ENCODE results near the gene POLG2.

POLG2 gene

GRCh38 chr17:64535357-64535756 is 38.5 kb upstream of the POLG2 start:
- WGBS (ENCODE audit: insufficient coverage) = 98% methylated on average over 5 of the region's 6 CpGs
- CTCF ChIA-PET = no interaction called here
- H3K27ac ChIP-seq (ENCODE audit: insufficient read depth in 1 of 2, low read depth in 1 of 2, low read length in 2 of 2, poor library complexity in 1 of 2, severe bottlenecking in 2 of 2) = no peak overlapping the region
- no peaks in the 10 kb centered on the region for H3K27me3 ChIP-seq (replicated peaks in 2 of 5; ENCODE audit: control insufficient read depth in 4 of 5, insufficient read depth in 5 of 5, low read length in 4 of 5)
- no peaks in the 10 kb centered on the region for H3K4me1 ChIP-seq (ENCODE audit: control extremely low read depth in 1 of 4, control insufficient read depth in 4 of 4, insufficient read depth in 4 of 4, low read length in 3 of 4)
- no peaks in the 10 kb centered on the region for H3K9me3 ChIP-seq (ENCODE audit: control extremely low read depth in 1 of 5, control insufficient read depth in 4 of 5, insufficient read depth in 2 of 5, low read depth in 1 of 5, low read length in 4 of 5)
- H3K36me3 ChIP-seq (ENCODE audit: control insufficient read depth in 4 of 4, insufficient read depth in 4 of 4, low read length in 3 of 4) = peaks cover 39 to 97% (median 65%) of the 10 kb centered on the region in 4 experiments
- no peak overlapping the region for H3K4me3 ChIP-seq (ENCODE audit: control insufficient read depth in 1 of 7, extremely low read depth in 1 of 7, insufficient read depth in 4 of 7, low read depth in 2 of 7, low read length in 6 of 7)
- no peak for DNase-seq
- POLR2A ChIA-PET = no interaction called here

GRCh38 chr17:64534187-64534586 is 37.3 kb upstream of the POLG2 start:
- Histone ChIP-seq H3K27me3 (replicated peaks in 2 of 5; ENCODE audit: control insufficient read depth in 4 of 5, insufficient read depth in 5 of 5, low read length in 4 of 5) (no peaks in the 10 kb centered on the region), H3K27ac (ENCODE audit: insufficient read depth in 1 of 2, low read depth in 1 of 2, low read length in 2 of 2, poor library complexity in 1 of 2, severe bottlenecking in 2 of 2) (no peak overlapping the region), H3K36me3 (ENCODE audit: control insufficient read depth in 4 of 4, insufficient read depth in 4 of 4, low read length in 3 of 4) (peaks cover 44 to 98% (median 69%) of the 10 kb centered on the region in 4 experiments), H3K4me1 (ENCODE audit: control extremely low read depth in 1 of 4, control insufficient read depth in 4 of 4, insufficient read depth in 4 of 4, low read length in 3 of 4) (no peaks in the 10 kb centered on the region), H3K4me3 (ENCODE audit: control insufficient read depth in 1 of 7, extremely low read depth in 1 of 7, insufficient read depth in 4 of 7, low read depth in 2 of 7, low read length in 6 of 7) (no peak overlapping the region), H3K9me3 (ENCODE audit: control extremely low read depth in 1 of 5, control insufficient read depth in 4 of 5, insufficient read depth in 2 of 5, low read depth in 1 of 5, low read length in 4 of 5) (no peaks in the 10 kb centered on the region)
- DNase-seq = peak; percentile 12 to 29 (median 26)
- ChIA-PET CTCF (interaction anchor here (1.9 kb wide), 1 partner anchor 113 kb away, joined by 5 read pairs; no protein-coding TSS in a partner anchor), POLR2A (no interaction called here)
- WGBS (ENCODE audit: insufficient coverage) = no CpG with 5 or more reads among the region's 3 CpGs

GRCh38 chr17:64533784-64534183 is 36.9 kb upstream of the POLG2 start:
- Histone ChIP-seq H3K4me3 (ENCODE audit: control insufficient read depth in 1 of 7, extremely low read depth in 1 of 7, insufficient read depth in 4 of 7, low read depth in 2 of 7, low read length in 6 of 7) (no peak overlapping the region), H3K27ac (ENCODE audit: insufficient read depth in 1 of 2, low read depth in 1 of 2, low read length in 2 of 2, poor library complexity in 1 of 2, severe bottlenecking in 2 of 2) (no peak overlapping the region), H3K27me3 (replicated peaks in 2 of 5; ENCODE audit: control insufficient read depth in 4 of 5, insufficient read depth in 5 of 5, low read length in 4 of 5) (no peaks in the 10 kb centered on the region), H3K9me3 (ENCODE audit: control extremely low read depth in 1 of 5, control insufficient read depth in 4 of 5, insufficient read depth in 2 of 5, low read depth in 1 of 5, low read length in 4 of 5) (no peaks in the 10 kb centered on the region), H3K36me3 (ENCODE audit: control insufficient read depth in 4 of 4, insufficient read depth in 4 of 4, low read length in 3 of 4) (peaks cover 48 to 99% (median 72%) of the 10 kb centered on the region in 4 experiments), H3K4me1 (ENCODE audit: control extremely low read depth in 1 of 4, control insufficient read depth in 4 of 4, insufficient read depth in 4 of 4, low read length in 3 of 4) (no peaks in the 10 kb centered on the region)
- ChIA-PET POLR2A (interaction anchor here (0.6 kb wide), 1 partner anchor 103 kb away, joined by 5 read pairs; no protein-coding TSS in a partner anchor), CTCF (interaction anchor here (0.6 to 2.0 kb wide), 4 partner anchors 13 to 114 kb away, joined by 3 to 7 read pairs (median 4); no protein-coding TSS in a partner anchor)
- no peak for DNase-seq
- 100% methylated on average over 2 of the region's 2 CpGs for WGBS (ENCODE audit: insufficient coverage)

- POLR2A ChIA-PET = no interaction called here
- Histone ChIP-seq H3K9me3 (ENCODE audit: control extremely low read depth in 1 of 5, control insufficient read depth in 4 of 5, insufficient read depth in 2 of 5, low read depth in 1 of 5, low read length in 4 of 5) (no peaks in the 10 kb centered on the region), H3K27ac (ENCODE audit: insufficient read depth in 1 of 2, low read depth in 1 of 2, low read length in 2 of 2, poor library complexity in 1 of 2, severe bottlenecking in 2 of 2) (no peak overlapping the region), H3K36me3 (ENCODE audit: control insufficient read depth in 4 of 4, insufficient read depth in 4 of 4, low read length in 3 of 4) (peaks cover 53 to 98% (median 74%) of the 10 kb centered on the region in 4 experiments), H3K4me1 (ENCODE audit: control extremely low read depth in 1 of 4, control insufficient read depth in 4 of 4, insufficient read depth in 4 of 4, low read length in 3 of 4) (no peaks in the 10 kb centered on the region), H3K27me3 (replicated peaks in 2 of 5; ENCODE audit: control insufficient read depth in 4 of 5, insufficient read depth in 5 of 5, low read length in 4 of 5) (no peaks in the 10 kb centered on the region), H3K4me3 (ENCODE audit: control insufficient read depth in 1 of 7, extremely low read depth in 1 of 7, insufficient read depth in 4 of 7, low read depth in 2 of 7, low read length in 6 of 7) (no peak overlapping the region)
- DNase-seq = no peak
- CTCF ChIA-PET = interaction anchor here (2.0 kb wide), 1 partner anchor 14 kb away, joined by 7 read pairs; no protein-coding TSS in a partner anchor
- 94% methylated on average over 4 of the region's 5 CpGs for WGBS (ENCODE audit: insufficient coverage)
Observed at GRCh38 chr17:64532409-64532808, 35.6 kb upstream of the POLG2 start.

- no peaks in the 10 kb centered on the region for H3K9me3 ChIP-seq (ENCODE audit: control extremely low read depth in 1 of 5, control insufficient read depth in 4 of 5, insufficient read depth in 2 of 5, low read depth in 1 of 5, low read length in 4 of 5)
- POLR2A ChIA-PET = no interaction called here
Observed at GRCh38 chr17:64531955-64532371, 35.1 kb upstream of the POLG2 start.

GRCh38 chr17:64529221-64529620 is 32.4 kb upstream of the POLG2 start:
- no peaks in the 10 kb centered on the region for H3K27me3 ChIP-seq (replicated peaks in 2 of 5; ENCODE audit: control insufficient read depth in 4 of 5, insufficient read depth in 5 of 5, low read length in 4 of 5)
- peaks cover 44 to 95% (median 73%) of the 10 kb centered on the region in 4 experiments for H3K36me3 ChIP-seq (ENCODE audit: control insufficient read depth in 4 of 4, insufficient read depth in 4 of 4, low read length in 3 of 4)
- POLR2A ChIA-PET = interaction anchor here (0.6 kb wide), 1 partner anchor 30 kb away, joined by 5 read pairs; no protein-coding TSS in a partner anchor
- no peak for DNase-seq
- H3K4me3 ChIP-seq (ENCODE audit: control insufficient read depth in 1 of 7, extremely low read depth in 1 of 7, insufficient read depth in 4 of 7, low read depth in 2 of 7, low read length in 6 of 7) = no peak overlapping the region
- CTCF ChIA-PET = interaction anchor here (2.1 kb wide), 1 partner anchor 38 kb away, joined by 7 read pairs; no protein-coding TSS in a partner anchor
- WGBS (ENCODE audit: insufficient coverage) = 100% methylated on average over 2 of the region's 5 CpGs
- H3K4me1 ChIP-seq (ENCODE audit: control extremely low read depth in 1 of 4, control insufficient read depth in 4 of 4, insufficient read depth in 4 of 4, low read length in 3 of 4) = no peaks in the 10 kb centered on the region
- no peak overlapping the region for H3K27ac ChIP-seq (ENCODE audit: insufficient read depth in 1 of 2, low read depth in 1 of 2, low read length in 2 of 2, poor library complexity in 1 of 2, severe bottlenecking in 2 of 2)
- H3K9me3 ChIP-seq (ENCODE audit: control extremely low read depth in 1 of 5, control insufficient read depth in 4 of 5, insufficient read depth in 2 of 5, low read depth in 1 of 5, low read length in 4 of 5) = no peaks in the 10 kb centered on the region

More at GRCh38 chr17:64531955-64532371, 35.1 kb upstream of the POLG2 start:
- CTCF ChIA-PET = interaction anchor here (0.7 to 2.0 kb wide), 2 partner anchors 12 to 15 kb away, joined by 3 to 7 read pairs; no protein-coding TSS in a partner anchor
- peaks cover 52 to 98% (median 76%) of the 10 kb centered on the region in 4 experiments for H3K36me3 ChIP-seq (ENCODE audit: control insufficient read depth in 4 of 4, insufficient read depth in 4 of 4, low read length in 3 of 4)
- H3K4me3 ChIP-seq (ENCODE audit: control insufficient read depth in 1 of 7, extremely low read depth in 1 of 7, insufficient read depth in 4 of 7, low read depth in 2 of 7, low read length in 6 of 7) = no peak overlapping the region
- H3K27ac ChIP-seq (ENCODE audit: insufficient read depth in 1 of 2, low read depth in 1 of 2, low read length in 2 of 2, poor library complexity in 1 of 2, severe bottlenecking in 2 of 2) = no peak overlapping the region
- 92% methylated on average over 5 of the region's 5 CpGs for WGBS (ENCODE audit: insufficient coverage)
- no peak for DNase-seq
- H3K27me3 ChIP-seq (replicated peaks in 2 of 5; ENCODE audit: control insufficient read depth in 4 of 5, insufficient read depth in 5 of 5, low read length in 4 of 5) = no peaks in the 10 kb centered on the region
- H3K4me1 ChIP-seq (ENCODE audit: control extremely low read depth in 1 of 4, control insufficient read depth in 4 of 4, insufficient read depth in 4 of 4, low read length in 3 of 4) = no peaks in the 10 kb centered on the region

- Histone ChIP-seq H3K27me3 (replicated peaks in 2 of 5; ENCODE audit: control insufficient read depth in 4 of 5, insufficient read depth in 5 of 5, low read length in 4 of 5) (no peaks in the 10 kb centered on the region), H3K27ac (ENCODE audit: insufficient read depth in 1 of 2, low read depth in 1 of 2, low read length in 2 of 2, poor library complexity in 1 of 2, severe bottlenecking in 2 of 2) (no peak overlapping the region), H3K36me3 (ENCODE audit: control insufficient read depth in 4 of 4, insufficient read depth in 4 of 4, low read length in 3 of 4) (peaks cover 39 to 94% (median 70%) of the 10 kb centered on the region in 4 experiments), H3K9me3 (ENCODE audit: control extremely low read depth in 1 of 5, control insufficient read depth in 4 of 5, insufficient read depth in 2 of 5, low read depth in 1 of 5, low read length in 4 of 5) (no peaks in the 10 kb centered on the region), H3K4me3 (ENCODE audit: control insufficient read depth in 1 of 7, extremely low read depth in 1 of 7, insufficient read depth in 4 of 7, low read depth in 2 of 7, low read length in 6 of 7) (no peak overlapping the region), H3K4me1 (ENCODE audit: control extremely low read depth in 1 of 4, control insufficient read depth in 4 of 4, insufficient read depth in 4 of 4, low read length in 3 of 4) (no peaks in the 10 kb centered on the region)
- 100% methylated on average over 2 of the region's 2 CpGs for WGBS (ENCODE audit: insufficient coverage)
- ChIA-PET CTCF (interaction anchor here (1.1 to 2.1 kb wide), 3 partner anchors 10 to 37 kb away, joined by 3 to 7 read pairs (median 3); no protein-coding TSS in a partner anchor), POLR2A (no interaction called here)
- DNase-seq = no peak
Observed at GRCh38 chr17:64527914-64528313, 31.1 kb upstream of the POLG2 start.
